Measurements from ENCODE around the gene MAP3K5. TPM values are rescaled to one million over a fixed set of nuclear protein-coding genes. Genes with fewer than 3 reads are reported as not detected.

MAP3K5 gene
- total and polyA plus RNA-seq, 9 of the 15 experiments (the other 6 are each of a cell fraction or from before 2014, with no cell fraction given): 2.2 to 13.0 (median 9.9) TPM

GRCh38 chr6:136604328-136604825, 187.9 kb downstream of the MAP3K5 start:
- DNase-seq (ENCODE audit: extremely low read depth in 1 of 4, low spot score in 3 of 4) (peak in 1 of 4 experiments; percentile 19), FAIRE-seq (no peak), ATAC-seq (no peak)
- POLR2A ChIA-PET: no interaction called here
- Histone ChIP-seq H2AFZ (ENCODE audit: low read depth, low read length) (no peak overlapping the region), H3K27me3 (ENCODE audit: control insufficient read depth in 2 of 2, insufficient read depth in 2 of 2, low read length in 2 of 2) (no peaks in the 10 kb centered on the region), H3K4me2 (ENCODE audit: insufficient read depth, low read length) (no peak overlapping the region), H3K4me3 (no peak overlapping the region), H3K9ac (ENCODE audit: insufficient read depth in 1 of 2, low read depth in 2 of 2, low read length in 2 of 2) (no peak overlapping the region), H3K9me1 (ENCODE audit: control insufficient read depth, insufficient read depth, low read length) (no peaks in the 10 kb centered on the region), H3K9me3 (replicated peaks; ENCODE audit: control insufficient read depth, insufficient read depth, low read depth, low read length) (no peaks in the 10 kb centered on the region), H3K27ac (ENCODE audit: extremely low read depth, low read depth, low read length) (no peak overlapping the region), H3K4me1 (replicated peaks in 1 of 2; ENCODE audit: control insufficient read depth in 2 of 2, insufficient read depth in 2 of 2, low read length in 2 of 2) (peaks cover 0 to 23% of the 10 kb centered on the region in 2 experiments; a peak in 3 of 5 replicates), H4K20me1 (replicated peaks; ENCODE audit: control insufficient read depth, insufficient read depth, low read length) (no peaks in the 10 kb centered on the region), H3K79me2 (ENCODE audit: control insufficient read depth, insufficient read depth, low read length) (no peaks in the 10 kb centered on the region), H3K36me3 (ENCODE audit: control insufficient read depth, insufficient read depth, low read length) (peaks cover 23% of the 10 kb centered on the region; the same call in 2 of the 3 replicates)
- CTCF ChIA-PET (ENCODE audit: low intra/inter-chr PET ratio): no interaction called here
- WGBS (ENCODE audit: insufficient coverage, low coverage, missing lambda C conversion rate): 55% methylated on average over 1 of the region's 1 CpG
- BruUV-seq (replicated peaks): no TSS peak
- in situ Hi-C loops (cut with MboI) (no loop called here), intact Hi-C loops (cut with micrococcal nuclease) (no loop called here)
- TF ChIP-seq HMG20A (CRISPR knock-in tag; conservative IDR thresholded peaks at IDR 0.05) (no peak), MITF (IDR thresholded peaks at IDR 0.05) (no peak), CHD7 (IDR thresholded peaks at IDR 0.05; ENCODE audit: low read depth, low read length) (no peak), MXI1 (IDR thresholded peaks at IDR 0.05; ENCODE audit: low read depth, low read length) (no peak), TFE3 (CRISPR knock-in tag; IDR thresholded peaks at IDR 0.05) (no peak), NR2C1 (IDR thresholded peaks at IDR 0.05) (no peak), NR2C1 (tag; IDR thresholded peaks at IDR 0.05) (no peak), CAMTA2 (CRISPR knock-in tag; conservative IDR thresholded peaks at IDR 0.05) (no peak), CBX1 (IDR thresholded peaks at IDR 0.05; ENCODE audit: low read depth) (no peak)
